Ureter (tissue), 1 donor: ENCODE measurements around the gene SYNGR4. TPM values are rescaled to one million over a fixed set of nuclear protein-coding genes. Genes with fewer than 3 reads are reported as not detected.

Experiments used
- DNase-seq: peaks from one replicate; pipeline ENCODE4 v3.0.0-alpha.2; 2020; ENCODE audit warnings: low spot score
- total RNA-seq: library from RNA; stranded (reverse); gene quantifications from one replicate; pipeline ENCODE4 v1.2.4, GENCODE V29; 2023
- donor health status: DM: yes; HTN: yes; CAD: no.

The SYNGR4 gene
- total RNA-seq, 1 donor from 2014 or later, result not detected

GRCh38 chr19:48341515-48342413 lies 22.4 kb upstream of the SYNGR4 start:
- DNase-seq, result no peak

- DNase-seq, result no peak
Observed at GRCh38 chr19:48342414-48342738, 21.8 kb upstream of the SYNGR4 start.

GRCh38 chr19:48342841-48343540 lies 21.2 kb upstream of the SYNGR4 start:
- no peak for DNase-seq

- no peak for DNase-seq
Observed at GRCh38 chr19:48344892-48345291, 19.3 kb upstream of the SYNGR4 start.

- DNase-seq, result no peak
Observed at GRCh38 chr19:48346191-48346590, 18.0 kb upstream of the SYNGR4 start.

- no peak for DNase-seq
Observed at GRCh38 chr19:48348045-48348444, 16.1 kb upstream of the SYNGR4 start.

GRCh38 chr19:48348737-48349136 lies 15.4 kb upstream of the SYNGR4 start:
- no peak for DNase-seq

- no peak for DNase-seq
Observed at GRCh38 chr19:48350856-48351255, 13.3 kb upstream of the SYNGR4 start.

- peak; percentile 73 for DNase-seq
Observed at GRCh38 chr19:48351341-48351752, 12.8 kb upstream of the SYNGR4 start.

GRCh38 chr19:48353677-48354076 lies 10.5 kb upstream of the SYNGR4 start:
- DNase-seq, result no peak

- DNase-seq, result no peak
Observed at GRCh38 chr19:48354332-48354992, 9.7 kb upstream of the SYNGR4 start.

- DNase-seq, result no peak
Observed at GRCh38 chr19:48355365-48355954, 8.7 kb upstream of the SYNGR4 start.

GRCh38 chr19:48359123-48359522 lies 5.0 kb upstream of the SYNGR4 start:
- no peak for DNase-seq

GRCh38 chr19:48361912-48362311 lies 2.3 kb upstream of the SYNGR4 start:
- DNase-seq, result no peak

GRCh38 chr19:48362716-48363499 lies 1.3 kb upstream of the SYNGR4 start:
- peak; percentile 94 for DNase-seq

- peak; percentile 71 for DNase-seq
Observed at GRCh38 chr19:48363500-48363809, 712 bp upstream of the SYNGR4 start.

- DNase-seq, result peak; percentile 59
Observed at GRCh38 chr19:48364598-48365348, 606 bp downstream of the SYNGR4 start.

- no peak for DNase-seq
Observed at GRCh38 chr19:48365602-48366001, 1.4 kb downstream of the SYNGR4 start.

GRCh38 chr19:48367855-48368254 lies 3.7 kb downstream of the SYNGR4 start:
- no peak for DNase-seq

GRCh38 chr19:48368936-48369335 lies 4.8 kb downstream of the SYNGR4 start:
- no peak for DNase-seq

- no peak for DNase-seq
Observed at GRCh38 chr19:48370955-48371354, 6.8 kb downstream of the SYNGR4 start.
